ENCODE measurements around the gene AGBL1.

Gene AGBL1

DNA sequence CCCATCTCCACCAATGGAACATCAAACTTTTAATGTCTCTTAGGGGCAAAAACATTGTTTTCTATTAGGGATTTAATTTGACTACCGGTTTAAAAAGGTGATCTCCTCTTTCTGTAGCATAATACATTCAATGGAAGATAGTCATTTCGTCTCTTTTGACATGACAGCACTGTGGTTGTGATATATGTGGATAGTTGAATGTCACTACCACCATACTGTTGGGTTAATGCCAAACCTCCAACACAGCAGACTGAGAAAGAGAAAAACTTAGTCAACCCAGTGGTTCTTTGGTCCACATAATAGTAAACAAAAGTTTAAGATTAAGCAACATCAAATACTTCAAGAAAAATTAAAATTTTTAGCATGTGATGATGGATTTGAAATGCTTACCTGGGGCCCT is 530.4 kb downstream of the AGBL1 start:
- no peak for DNase-seq

DNA sequence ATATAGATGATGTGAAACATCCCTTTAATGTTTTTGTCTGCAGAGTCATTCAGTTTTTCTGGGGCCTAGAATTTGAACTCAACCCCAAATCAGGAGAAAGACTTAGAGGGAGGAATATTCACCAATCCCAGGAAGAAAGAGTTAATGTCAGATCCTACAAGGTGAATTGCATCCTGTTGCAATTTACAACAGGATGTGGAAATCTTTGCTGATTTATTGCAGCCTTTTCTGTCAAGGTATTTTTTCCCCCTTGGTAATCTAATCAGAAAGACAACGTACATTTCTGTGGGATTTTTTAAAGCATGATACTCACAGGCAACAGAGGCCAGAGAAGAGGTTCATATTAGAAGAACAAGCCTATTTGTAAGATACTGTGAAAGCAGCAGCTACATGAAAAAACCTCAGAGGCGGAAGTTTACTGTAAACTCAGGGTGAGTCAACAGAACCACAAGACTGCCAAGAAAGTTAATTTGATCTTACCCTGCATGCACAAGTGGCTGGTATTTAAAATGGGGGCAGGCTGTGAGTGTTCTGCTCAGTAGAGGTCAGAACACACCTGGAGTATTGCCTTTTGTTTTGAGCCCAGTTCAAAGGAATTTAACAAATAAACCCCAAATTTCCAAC is 531.9 kb downstream of the AGBL1 start:
- DNase-seq, result no peak

DNA sequence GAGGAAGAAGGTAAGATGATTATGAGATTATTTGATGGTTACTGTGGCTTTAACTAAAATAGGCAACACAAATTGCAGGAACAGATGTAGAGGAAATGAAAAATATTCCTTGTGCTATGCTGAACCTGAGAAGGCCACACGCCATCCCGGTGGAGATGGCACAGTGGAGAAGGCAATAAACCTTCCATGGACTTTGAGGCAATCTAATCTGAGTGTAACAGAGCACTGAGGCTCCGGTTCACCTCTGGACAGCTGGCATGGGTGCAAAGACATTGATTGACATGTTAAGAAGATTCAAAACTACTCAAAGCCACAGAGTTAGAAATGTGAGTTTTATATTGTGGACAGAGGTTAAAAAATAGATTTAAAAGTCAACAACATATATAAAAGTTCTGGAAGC is 535.7 kb downstream of the AGBL1 start:
- no peak for DNase-seq

DNA sequence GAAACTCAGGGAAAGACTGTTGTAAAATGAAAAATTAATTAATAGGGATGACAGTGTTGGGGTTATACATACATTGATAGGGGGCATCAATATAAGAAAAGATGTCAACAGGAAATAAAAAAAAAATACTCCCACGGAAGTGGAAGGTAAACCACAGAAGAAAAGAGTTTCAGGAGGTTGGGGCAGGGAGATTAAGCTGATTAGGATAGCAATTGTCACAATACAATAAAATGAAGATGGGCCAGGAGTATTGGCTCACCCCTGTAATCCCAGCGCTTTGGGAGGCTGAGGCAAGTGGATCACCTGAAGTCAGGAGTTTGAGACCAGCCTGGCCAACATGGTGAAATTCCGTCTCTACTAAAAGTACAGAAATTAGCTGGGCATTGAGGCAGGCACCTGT is 536.1 kb downstream of the AGBL1 start:
- no peak for DNase-seq

DNA sequence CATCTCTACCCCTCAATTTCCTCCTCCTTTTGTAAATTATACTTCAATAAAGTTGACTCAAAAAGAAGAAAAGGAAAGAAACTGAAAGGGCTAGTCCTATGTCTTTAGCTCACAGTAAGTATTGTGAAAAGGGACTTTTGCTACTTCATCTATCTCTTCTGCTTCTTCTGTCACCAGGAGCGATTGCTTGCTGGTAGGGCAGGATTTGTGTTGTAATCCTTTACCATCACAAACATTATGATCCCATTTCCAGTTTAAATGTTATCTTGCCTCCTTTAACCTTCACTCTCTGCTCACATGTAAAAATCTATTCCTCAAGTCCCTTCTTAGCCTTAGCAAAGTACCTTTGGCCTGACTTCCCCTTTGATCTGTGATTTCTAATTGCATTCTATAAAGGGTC is 537.1 kb downstream of the AGBL1 start:
- DNase-seq, result no peak

DNA sequence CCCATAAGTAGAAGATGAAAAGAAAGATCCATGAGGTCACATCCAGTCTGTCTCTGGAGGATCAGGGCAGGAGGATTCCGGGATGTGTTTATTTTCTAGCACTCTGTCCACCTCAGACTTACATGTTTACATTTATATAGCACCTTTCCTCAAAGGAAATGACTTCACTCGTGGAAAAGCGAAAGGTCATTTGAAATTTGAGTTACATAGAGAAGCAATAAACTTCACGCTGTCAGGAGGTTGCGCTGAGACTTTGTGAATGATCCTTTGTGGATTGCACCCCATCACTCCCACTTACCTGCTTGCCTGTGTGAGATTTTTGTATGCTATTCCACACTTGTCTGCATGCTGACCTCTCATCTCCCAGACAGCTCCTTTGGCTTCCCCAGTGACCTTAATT is 540.5 kb downstream of the AGBL1 start:
- no peak for DNase-seq

DNA sequence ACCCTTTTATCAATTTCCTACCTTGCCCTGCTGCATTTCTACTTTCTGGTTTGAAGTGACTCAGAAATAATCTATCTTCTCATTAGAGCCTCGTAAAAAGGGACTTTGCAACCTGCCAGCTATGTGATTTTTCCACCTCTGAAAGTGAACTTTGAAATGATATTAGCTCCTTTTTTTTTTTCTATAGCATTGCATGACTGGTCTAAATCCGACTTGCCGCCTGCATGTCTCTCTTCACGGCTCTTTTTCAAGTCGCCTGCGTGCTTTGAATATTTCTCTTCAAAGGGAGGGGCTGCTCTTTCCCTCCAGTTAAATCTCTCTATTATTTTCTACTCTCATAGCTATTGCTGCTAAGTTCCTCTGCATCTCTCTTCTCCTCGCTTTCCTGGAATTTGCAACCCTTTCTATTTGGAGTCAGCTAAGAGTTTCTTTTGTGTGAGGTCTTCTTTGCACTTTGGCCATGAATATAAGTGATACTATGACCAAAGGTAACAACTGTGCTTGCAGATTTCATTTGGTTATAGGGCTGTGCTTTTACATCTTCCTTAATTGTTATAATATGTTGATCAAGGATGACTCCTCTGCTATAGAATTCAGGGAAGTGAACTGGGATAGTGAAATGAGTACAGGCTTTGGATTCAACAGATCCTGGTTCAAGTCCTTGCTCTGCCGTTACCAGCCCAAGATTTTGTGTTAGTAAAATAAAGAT is 541.1 kb downstream of the AGBL1 start:
- DNase-seq, result no peak

DNA sequence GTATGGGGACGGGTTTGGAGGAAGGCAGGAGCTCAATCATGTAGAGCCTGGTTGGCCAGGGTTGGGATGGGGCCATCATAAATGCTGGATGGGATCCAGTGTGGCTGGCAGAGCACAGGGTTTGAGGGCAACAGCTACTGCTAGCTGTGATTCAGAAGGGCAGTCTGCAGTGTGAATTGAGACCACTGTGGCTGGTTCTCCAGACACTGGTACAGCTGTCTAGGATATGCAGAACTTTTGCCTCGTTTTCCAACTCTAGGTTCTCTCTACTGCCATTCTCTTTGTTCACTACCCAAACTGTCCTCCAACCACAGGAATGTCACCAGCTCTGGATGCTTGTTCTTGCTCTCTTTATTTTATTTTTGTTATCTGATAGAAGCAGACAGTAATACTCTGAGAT is 543.6 kb downstream of the AGBL1 start:
- no peak for DNase-seq

DNA sequence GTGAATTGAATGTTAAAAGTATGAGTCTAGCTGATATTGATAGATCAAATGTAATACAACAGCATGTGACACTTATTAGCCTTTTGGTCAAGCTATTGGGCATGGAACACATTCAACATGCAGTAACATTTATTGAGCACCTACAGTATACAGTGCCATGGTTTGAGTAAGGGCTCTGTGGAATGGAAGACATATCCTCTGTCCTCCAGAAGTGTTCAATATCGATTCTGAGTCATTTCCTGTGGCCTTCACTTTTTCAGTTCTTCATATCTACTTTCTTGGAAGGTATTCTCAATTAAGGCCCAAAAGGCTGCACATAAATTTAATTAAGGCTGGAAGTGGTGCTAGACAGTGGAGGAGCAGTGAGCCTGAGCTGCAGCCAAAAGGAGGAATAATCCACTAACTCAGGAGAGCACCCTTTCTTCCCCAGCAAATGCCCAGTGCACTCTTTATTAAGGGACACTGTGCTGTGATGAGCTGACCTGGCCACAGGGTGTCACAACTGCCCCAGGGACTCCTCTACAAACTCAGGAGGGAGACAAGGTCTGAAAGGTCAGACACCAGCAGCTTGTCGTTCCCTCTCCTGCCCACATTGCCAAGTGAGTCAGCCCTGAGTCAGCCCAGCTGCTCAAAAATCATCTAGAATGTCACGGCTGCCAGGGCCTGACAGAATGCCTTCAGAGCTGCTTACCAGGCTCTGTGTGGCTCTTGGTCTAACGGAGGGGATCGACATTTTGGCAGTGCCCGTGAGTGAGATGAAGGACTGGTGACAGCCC is 544.8 kb downstream of the AGBL1 start:
- peak; percentile 74 for DNase-seq

DNA sequence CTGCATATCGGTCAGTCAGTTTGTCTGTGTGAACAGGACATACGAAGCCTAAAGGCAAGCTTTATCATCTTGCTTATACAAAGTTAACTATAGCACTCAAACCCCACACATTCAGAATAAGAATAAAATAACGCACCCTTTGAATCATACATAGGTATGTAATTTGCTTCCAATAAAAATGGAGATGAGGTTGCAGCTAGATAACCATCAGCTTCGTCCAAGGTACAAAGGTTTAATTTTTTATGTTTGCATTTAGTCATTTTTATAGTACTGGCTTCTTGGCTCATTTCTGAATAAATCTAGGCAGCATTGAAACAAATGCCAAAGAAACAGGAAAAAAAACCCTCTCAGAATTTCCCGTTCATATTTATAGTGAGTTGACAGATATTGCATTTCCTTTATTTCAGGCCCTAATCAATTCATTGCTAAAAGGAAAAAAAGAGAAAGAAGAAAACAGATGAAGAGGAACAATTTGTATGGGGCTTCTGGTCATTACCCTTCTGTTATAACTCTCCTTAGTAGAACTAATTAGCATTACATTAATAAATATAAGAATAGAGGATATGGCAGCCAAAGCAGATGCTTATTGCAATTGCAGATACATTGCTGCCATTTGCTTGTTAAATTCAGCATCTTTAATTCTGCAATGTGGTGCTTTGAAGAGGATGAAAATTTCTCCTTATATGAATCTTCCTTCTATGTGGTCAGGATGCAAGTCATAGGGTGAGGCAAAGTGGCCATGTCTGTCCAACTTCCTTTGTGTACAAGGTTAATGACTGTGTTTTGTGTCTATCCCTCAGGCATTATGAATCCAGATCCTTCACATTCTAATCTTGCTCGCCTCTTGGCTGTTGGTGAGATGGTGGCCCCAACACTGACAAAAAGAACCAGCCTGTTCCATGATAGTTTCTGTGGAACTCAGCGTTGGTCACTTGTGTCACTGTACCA is 550.0 kb downstream of the AGBL1 start:
- no peak for DNase-seq

DNA sequence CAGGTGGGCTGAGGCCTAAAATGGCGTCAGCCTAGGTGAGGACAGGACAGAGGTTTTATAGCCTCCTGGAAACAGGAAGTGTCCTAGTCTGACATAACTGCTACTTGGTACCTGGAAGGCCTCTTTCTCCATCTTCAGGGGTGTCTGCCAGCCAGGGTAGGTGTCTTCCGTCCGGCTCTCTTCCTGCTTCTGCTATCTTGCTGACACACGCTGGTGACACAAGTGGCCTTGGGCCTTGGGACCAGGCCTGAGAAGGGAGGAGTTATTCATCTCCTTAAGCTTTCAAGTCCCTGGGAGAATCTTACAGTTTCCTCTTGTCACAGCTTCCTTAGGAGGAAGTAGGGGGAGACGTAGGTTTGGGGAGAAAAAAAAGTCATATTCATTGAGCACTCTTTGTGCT is 551.3 kb downstream of the AGBL1 start:
- DNase-seq, result no peak

DNA sequence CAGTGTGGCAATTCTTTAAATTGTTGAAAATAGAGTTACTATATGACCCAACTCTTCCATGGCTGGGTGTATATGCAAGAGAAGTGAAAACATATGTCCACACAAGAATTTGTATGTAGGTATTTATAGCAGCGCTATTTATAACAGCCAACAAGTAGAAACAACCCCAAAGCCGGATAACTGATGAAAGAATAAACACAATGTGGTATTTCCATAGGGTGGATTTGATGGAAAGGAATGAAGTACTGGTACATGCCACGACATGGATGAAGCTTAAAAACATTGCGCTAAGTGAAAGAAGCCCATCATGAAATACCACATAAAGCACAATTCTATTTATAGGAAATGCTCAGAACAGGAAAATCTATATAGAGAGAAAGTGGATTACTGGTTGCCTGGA is 554.5 kb downstream of the AGBL1 start:
- no peak for DNase-seq

DNA sequence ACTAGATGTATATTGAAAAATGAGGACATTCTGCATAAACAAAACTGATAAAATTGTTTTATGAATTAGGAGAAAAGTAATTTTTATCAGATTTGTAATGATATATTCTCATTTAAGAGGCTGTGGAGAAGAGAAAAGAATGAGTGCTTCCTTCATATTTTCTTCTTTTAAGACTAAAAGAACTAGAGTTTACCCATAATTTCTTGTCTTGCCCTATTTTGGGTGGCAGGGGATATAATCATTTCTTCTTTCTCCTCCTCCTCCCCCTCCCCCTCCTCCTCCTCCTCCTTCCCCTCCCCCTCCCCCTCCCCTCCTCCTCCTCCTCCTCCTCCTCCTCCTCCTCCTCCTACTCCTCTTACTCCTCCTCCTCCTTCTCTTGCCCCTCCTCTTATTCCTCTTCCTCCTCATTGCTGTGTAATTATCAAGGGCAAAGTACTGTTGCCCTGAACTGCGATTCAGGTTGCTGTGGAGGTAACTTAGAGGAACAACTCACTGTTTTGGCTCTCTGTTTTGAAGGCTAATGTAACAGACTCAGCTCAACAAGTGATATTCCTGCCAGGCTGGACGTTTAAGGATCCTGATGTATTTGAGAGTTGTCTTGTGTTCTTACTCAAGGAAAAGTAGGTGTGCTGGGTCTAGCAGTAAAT is 555.4 kb downstream of the AGBL1 start:
- no peak for DNase-seq

DNA sequence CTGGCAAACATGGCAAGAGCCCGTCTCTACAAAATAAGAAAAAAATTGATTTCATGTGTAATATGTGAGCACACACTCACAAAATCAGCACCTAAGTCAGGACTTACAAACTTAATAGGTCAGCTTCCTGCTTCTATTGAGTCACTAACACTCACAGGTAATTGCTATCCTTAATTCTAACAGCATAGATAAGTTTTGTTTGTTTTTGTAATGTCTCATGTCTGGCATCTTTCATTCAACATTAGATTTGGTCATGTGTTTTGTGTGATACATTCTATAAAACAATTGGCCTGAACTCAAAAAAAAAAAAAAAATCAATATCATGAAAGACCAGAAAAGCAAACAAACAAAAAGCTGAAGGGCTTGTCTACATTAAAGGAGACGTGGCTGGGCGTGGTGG is 564.7 kb downstream of the AGBL1 start:
- no peak for DNase-seq

DNA sequence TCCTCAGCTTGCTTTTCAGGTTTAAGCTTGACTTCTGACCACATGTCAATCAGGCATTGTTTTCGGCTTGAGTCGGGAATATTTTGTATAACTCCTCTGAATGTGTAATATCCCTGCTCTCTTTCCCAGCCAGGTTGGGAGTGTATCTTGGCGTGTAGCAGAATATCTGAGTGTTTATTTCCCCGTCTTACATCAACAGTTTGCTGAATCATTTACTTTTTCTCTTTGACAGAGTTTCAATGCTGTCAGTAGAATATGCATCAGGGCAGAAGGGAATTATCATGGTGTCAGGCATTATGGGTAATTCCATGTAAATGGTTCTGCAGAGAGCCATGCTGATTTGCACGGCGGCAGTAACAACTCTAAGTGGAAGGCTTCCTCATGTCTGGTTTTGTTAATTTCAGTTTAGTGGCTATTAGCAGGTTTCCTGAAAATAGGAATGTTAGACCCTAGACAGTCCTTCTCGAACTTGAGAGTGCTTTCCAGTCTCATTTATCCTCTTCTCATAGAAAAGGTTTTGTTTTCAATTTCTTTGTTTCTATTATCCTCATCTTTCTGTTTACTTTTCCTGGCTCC is 566.3 kb downstream of the AGBL1 start:
- DNase-seq, result no peak

DNA sequence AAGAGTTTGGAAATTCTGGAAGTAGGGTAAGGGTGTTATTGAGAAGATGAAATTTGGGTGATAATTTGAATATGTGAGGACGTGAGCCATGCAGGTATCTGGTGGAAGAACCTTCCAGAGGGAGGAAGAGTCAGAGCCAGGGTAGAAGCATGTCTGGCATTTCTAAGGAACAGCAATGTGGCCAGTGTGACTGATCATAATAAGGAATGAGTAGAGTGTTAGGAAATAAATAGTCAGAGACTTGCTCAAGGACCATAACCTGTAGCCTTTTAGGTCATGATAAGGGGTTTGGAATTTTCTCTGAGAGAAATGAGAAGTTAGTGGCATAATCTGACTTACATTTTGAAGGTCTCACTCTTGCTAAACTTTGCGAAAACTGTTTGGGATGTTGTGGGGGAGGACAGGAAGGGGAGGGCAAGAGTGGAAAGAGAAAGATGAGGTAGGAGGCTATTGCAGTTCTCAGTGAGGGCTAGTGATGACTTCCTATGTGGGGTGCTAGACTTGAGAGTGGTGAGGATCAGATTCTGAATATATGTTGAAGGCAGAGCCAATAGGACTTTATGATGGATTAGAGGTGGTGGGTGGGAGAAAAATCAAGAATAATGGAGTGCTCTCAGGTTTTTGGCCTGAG is 568.3 kb downstream of the AGBL1 start:
- no peak for DNase-seq

DNA sequence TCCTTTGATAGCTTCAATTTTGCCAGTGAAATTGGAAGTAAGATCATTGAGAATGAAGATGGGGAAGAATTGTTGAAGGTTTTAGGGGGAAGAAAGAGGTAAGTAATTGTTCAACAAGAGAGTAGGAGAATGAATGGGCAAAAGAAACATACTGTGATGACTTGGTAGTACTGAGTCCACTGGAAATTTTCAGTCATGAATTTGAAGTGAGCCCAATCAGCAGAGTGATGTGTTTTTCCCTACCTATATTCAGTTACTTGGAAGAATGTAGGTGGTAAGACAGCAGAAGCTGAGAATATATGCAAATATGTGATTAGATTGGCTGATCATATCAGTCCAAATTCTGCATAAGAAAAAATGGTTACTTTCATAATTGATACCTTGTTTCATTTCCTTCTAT is 569.6 kb downstream of the AGBL1 start:
- DNase-seq, result no peak

DNA sequence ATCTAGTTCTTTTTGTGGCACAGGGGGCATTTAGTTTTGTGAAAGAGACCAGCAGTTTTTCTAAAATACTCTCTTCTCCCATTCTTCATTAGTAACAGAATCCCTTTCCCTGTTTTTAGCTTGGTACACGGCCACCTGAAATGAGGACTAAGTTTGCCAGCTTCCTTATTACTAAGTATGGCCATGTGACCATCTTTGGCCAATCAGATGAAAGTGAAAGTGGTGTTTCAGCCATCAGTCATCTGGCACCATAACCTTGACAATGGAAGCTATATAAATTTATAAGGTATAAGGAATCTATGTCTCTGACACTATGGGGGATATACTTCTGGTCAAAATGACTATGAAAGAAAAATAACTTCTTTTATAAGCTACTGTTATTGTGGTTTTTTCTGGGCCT is 570.4 kb downstream of the AGBL1 start:
- no peak for DNase-seq

DNA sequence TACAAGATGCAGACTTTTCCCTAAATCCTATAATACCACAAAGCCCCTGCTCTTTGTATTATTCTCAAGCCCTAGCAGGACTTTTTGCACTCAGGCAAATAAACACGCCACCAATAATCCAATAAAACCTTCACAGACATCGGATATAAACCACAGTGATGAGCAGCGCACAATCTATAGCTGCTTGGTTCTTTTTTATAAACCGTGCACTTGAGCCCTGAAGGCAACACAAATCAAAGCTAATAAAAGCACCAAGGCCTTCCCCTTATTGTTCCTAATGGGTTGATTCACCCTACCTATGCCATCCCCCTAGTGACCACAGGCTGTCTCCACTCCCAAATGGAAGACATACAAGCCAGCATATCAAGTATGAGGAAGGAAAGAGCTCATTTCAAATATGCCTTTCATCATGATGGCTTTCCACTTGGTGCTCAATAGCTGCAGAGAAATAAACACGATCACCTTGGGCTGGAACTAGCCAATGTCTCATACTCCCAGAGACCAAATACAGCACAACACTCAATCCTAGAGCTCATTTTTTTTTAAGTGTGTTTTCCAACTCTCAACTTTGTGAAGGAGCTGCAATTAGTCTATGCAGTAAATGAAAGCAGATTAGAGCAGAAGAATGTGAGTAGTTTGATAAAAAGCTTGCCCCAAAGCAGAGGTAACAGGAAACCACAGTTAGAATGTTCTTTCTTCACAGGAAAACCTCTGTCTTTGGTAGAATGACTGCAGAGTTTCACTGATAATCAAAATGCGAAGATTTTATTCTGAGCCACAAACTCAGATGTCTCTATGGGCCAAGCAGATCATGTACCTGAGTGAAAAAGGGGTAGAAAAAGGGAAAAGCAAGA is 573.9 kb downstream of the AGBL1 start:
- no peak for DNase-seq

DNA sequence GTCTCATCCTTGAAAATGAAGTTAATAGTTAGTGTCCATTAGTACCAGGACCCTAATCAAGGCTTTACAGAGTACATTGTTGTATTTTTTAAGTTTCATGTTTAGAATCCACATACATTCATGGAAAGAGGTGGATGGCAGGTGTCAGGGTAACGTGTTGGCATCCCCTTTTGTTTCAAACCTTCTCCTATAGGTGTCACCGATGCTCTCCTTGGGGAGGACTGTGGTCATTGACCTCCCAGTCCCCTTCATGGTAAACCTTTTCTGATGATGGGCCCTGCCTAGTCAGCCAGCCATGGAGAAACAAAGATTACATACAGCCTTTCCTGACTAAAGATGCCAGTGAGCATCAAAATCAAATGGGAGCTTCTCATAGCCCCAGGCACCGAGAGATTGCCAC is 574.8 kb downstream of the AGBL1 start:
- DNase-seq, result no peak

DNA sequence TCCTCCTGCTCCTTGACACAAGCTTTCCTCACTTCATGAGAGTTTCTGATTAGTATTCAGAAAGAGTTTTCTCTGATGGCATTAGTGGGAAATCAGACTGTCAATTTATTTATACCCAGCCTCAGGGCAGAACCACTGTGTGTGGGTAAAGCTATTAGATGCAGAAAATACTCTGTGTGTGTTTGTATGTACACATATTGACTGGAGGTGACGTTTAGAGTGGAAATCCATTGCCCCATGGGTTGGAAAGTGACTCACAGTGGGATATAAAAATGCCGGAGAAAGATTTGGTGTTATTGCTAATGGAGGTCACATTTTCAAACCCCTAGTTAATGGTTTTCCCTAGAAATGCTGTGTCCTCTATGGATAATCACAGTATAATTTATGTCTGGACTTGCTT is 577.6 kb downstream of the AGBL1 start:
- no peak for DNase-seq

All from NCI-H1694 (cell line).